NCI-H2196 (cell line): Measurements from ENCODE around the gene GTF3A.

Source experiments
- DNase-seq: peaks from one replicate; lab custom pipeline; 2025; ENCODE audit not compliant: unreplicated experiment; lab: John Stamatoyannopoulos, UW

GTF3A gene

GRCh38 chr13:27404680-27405079 is 19.7 kb upstream of the GTF3A start:
- DNase-seq: no peak

GRCh38 chr13:27405546-27406134 is 18.8 kb upstream of the GTF3A start:
- DNase-seq: no peak

GRCh38 chr13:27406178-27406939 is 18.1 kb upstream of the GTF3A start:
- peak; percentile 20 for DNase-seq

GRCh38 chr13:27408074-27408473 is 16.3 kb upstream of the GTF3A start:
- no peak for DNase-seq

- DNase-seq: no peak
Observed at GRCh38 chr13:27409013-27409412, 15.4 kb upstream of the GTF3A start.

GRCh38 chr13:27411341-27411740 is 13.1 kb upstream of the GTF3A start:
- DNase-seq: no peak

GRCh38 chr13:27415116-27415515 is 9.3 kb upstream of the GTF3A start:
- no peak for DNase-seq

GRCh38 chr13:27419328-27419727 is 5.1 kb upstream of the GTF3A start:
- DNase-seq: no peak

GRCh38 chr13:27421101-27421871 is 3.1 kb upstream of the GTF3A start:
- no peak for DNase-seq

GRCh38 chr13:27423333-27423732 is 1.1 kb upstream of the GTF3A start:
- DNase-seq: no peak

- DNase-seq: no peak
Observed at GRCh38 chr13:27425158-27425917, 919 bp downstream of the GTF3A start.

- DNase-seq: peak; percentile 29
Observed at GRCh38 chr13:27425918-27426630, 1.7 kb downstream of the GTF3A start.

- DNase-seq: no peak
Observed at GRCh38 chr13:27427641-27428040, 3.2 kb downstream of the GTF3A start.

GRCh38 chr13:27428160-27428559 is 3.7 kb downstream of the GTF3A start:
- DNase-seq: no peak

GRCh38 chr13:27432180-27432579 is 7.8 kb downstream of the GTF3A start:
- no peak for DNase-seq

GRCh38 chr13:27432611-27433210 is 8.3 kb downstream of the GTF3A start:
- DNase-seq: no peak

GRCh38 chr13:27437126-27437525 is 12.7 kb downstream of the GTF3A start:
- no peak for DNase-seq

GRCh38 chr13:27440408-27440807 is 16.0 kb downstream of the GTF3A start:
- DNase-seq: no peak

- no peak for DNase-seq
Observed at GRCh38 chr13:27442071-27442647, 17.7 kb downstream of the GTF3A start.

- no peak for DNase-seq
Observed at GRCh38 chr13:27442797-27443196, 18.4 kb downstream of the GTF3A start.
